A673 (cell line): Measurements from ENCODE around the gene TMEM183A.

Source experiments
- CTCF ChIP-seq: fragments of 300-800, 200-600 bp; sonication (generic); conservative IDR thresholded peaks from 2 replicates; pipeline ENCODE4 v1.5.1; 2017; ENCODE audit warnings: low read depth, mild to moderate bottlenecking, antibody characterized with exemption, low read length, moderate library complexity, mixed read lengths
- EZH2 ChIP-seq: fragments of 200-600 bp; sonication (generic); IDR thresholded peaks from 2 replicates; pipeline ENCODE4 v1.6.1; 2017; ENCODE audit warnings: borderline replicate concordance, low read depth, mild to moderate bottlenecking, mixed read lengths, antibody characterized with exemption, low read length; ENCODE audit not compliant: poor library complexity, severe bottlenecking

- TF ChIP-seq EZH2 = no peak
- TF ChIP-seq CTCF = no peak
Observed at GRCh38 chr1:202968351-202968750, 38.8 kb upstream of the TMEM183A start.
